AG09319 (cell line): ENCODE data around the gene DCST1.
A peak's percentile ranks its signal among the peaks of the same experiment; 100 is the strongest.

Experiments
- DNase-seq: peaks from one replicate; pipeline ENCODE4 v3.0.0-alpha.2; 2010; ENCODE audit warnings: low read depth; ENCODE audit errors: extremely low read depth
- TF ChIP-seq, protein P1 (sequence below): IDR thresholded peaks from 2 replicates; pipeline ENCODE4 v1.5.1; 2011; ENCODE audit warnings: low read depth, mild to moderate bottlenecking, inconsistent platforms, low read length, moderate library complexity

Gene DCST1

DNA sequence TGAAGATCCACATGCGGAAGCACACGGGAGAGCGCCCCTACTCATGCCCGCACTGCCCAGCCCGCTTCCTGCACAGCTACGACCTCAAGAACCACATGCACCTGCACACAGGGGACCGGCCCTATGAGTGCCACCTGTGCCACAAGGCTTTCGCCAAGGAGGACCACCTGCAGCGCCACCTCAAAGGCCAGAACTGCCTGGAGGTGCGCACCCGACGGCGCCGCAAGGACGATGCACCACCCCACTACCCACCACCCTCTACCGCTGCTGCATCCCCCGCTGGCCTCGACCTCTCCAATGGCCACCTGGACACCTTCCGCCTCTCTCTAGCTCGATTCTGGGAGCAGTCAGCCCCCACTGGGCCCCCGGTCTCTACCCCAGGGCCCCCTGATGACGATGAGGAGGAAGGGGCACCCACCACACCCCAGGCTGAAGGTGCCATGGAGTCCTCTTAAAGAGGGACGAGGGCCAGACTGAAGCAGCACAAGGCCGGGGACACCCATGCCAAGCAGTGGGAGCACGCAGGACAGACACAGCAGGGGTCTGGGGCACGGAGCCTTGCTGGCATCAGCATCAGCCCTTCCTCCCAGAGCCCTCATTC is 17.3 kb upstream of the DCST1 start:
- no peak for DNase-seq
- TF ChIP-seq, protein P1, sequence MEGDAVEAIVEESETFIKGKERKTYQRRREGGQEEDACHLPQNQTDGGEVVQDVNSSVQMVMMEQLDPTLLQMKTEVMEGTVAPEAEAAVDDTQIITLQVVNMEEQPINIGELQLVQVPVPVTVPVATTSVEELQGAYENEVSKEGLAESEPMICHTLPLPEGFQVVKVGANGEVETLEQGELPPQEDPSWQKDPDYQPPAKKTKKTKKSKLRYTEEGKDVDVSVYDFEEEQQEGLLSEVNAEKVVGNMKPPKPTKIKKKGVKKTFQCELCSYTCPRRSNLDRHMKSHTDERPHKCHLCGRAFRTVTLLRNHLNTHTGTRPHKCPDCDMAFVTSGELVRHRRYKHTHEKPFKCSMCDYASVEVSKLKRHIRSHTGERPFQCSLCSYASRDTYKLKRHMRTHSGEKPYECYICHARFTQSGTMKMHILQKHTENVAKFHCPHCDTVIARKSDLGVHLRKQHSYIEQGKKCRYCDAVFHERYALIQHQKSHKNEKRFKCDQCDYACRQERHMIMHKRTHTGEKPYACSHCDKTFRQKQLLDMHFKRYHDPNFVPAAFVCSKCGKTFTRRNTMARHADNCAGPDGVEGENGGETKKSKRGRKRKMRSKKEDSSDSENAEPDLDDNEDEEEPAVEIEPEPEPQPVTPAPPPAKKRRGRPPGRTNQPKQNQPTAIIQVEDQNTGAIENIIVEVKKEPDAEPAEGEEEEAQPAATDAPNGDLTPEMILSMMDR, result no peak

DNA sequence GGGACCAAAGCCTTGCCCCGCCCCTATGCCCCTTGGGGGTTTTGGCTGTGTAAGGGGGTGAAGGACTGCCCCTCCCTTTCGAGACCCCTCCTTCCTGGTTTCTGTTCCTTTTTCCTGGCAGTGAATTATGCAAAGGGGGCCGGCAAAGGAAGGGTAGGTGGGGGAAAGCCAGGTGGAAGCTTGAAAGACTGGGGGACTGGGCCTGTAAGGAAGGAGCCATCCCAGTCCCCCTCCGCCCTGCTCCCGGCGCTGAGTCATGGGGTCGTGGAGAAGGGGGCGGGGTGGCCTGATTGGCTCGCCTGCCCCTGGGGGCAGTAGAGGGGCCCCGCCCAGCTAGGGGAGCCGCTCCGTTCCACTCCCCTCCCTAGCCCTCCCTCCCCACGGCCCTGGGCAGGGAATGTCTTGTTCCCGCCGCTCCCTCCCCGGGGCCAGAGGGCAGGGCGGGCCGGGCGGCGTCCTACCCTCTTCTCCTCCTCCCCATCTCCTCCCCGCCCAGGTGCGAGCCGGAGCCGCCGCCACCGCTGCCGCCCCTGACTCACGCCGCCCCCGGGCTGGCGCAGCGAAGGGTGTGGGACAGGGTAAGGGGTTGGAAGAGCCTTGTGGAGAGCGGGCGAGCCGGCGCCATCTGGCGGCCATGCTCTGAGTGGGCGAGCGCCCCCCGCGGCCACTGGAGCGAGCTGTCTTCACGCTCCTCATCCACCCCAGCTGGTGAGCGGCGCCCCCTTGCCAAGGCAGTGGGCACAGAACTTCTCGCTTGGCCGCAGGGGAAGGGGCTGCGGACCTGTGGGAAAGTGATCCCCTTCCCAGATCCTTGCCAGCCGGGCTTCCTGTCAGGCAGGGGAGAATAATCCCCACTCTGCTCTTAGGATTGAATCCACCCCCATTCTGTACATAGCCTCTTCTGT is 16.3 kb upstream of the DCST1 start:
- peak; percentile 68 for DNase-seq

DNA sequence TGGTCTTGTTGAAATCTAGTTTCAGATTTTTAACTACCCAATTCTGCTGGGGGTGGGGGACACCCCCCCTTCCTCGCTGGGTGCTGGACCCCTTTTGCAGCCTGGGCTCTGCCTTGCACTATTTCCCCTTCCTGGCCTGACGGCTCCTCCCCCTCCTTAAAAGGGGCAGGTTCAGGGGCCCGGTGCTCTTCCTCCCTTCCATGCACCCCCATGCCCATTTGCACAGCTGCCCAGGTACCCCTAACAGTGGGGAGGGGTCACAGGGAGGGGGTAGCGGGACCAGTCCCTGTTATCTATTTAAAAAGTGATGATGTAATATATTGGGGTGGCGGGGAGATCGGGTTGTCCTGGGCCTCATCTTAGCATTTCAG is 15.7 kb upstream of the DCST1 start:
- TF ChIP-seq, protein P1, result no peak
- DNase-seq, result no peak

More for the DNA sequence above, 16.3 kb upstream of the DCST1 start:
- TF ChIP-seq, protein P1, result no peak; the same call in none of the 2 replicates

GRCh38 chr1:155018617-155019348 is 14.8 kb upstream of the DCST1 start:
- no peak for DNase-seq
- TF ChIP-seq, protein P1, result no peak

DNA sequence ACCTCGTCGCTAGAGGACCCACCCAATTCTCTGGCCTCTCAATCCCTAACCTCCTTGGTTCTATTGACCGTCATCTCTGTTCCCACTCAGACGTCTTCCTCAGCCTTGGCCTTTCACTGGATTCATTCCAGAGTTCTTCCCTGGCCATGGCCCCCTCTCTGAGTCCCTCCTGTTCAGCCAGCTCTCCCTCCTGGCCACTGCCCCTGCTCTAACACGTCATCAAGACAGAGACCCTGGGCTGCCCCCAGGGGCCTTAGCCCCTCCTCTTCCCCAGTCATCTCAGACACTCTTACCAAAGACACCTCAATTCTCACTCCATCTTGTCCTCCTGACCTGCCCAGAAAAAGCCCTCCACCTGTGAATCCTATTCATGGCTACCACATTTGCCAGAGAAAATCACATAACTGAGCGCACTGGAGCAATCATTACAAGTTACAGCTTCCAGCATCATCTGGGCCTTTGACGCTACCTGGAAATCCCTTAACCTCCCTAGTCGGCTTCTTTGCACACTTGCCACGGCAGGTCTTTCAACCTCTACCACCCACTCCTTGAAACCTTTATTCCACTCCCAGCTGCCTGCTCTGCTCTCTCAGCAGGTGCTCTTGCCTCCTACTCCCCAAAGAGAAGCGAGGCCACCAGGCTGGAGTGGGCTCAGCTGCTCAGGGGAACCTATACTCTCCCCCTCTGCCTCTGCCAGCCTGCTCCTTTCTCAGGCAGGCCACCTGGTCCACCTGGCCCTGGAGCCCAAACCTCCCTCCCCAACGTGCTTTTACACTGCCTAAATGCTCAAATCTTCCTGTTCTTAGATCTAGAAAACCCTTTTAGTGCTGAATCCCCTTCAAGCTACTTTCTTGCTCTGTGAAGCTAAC is 14.0 kb upstream of the DCST1 start:
- DNase-seq, result no peak
- TF ChIP-seq, protein P1, result no peak

- TF ChIP-seq, protein P1, result no peak
- DNase-seq, result no peak
Measured at GRCh38 chr1:155022136-155022926, 11.3 kb upstream of the DCST1 start.
